ENCODE results near the gene SLC35F3. TPM values are rescaled to one million over a fixed set of nuclear protein-coding genes. Genes with fewer than 3 reads are reported as not detected.

The SLC35F3 gene
- total RNA-seq, result 10 to 100 TPM in 1 of 2 donors, 1 to 10 TPM in 1; 3.5 to 13.5 TPM
- polyA plus RNA-seq (ENCODE audit: insufficient read length in 2 of 2), result 10 to 100 TPM; 11.8 to 11.9 TPM
- long read RNA-seq, donor 1, partial matches to known transcripts, result 0 of 2 reads
- long read RNA-seq, donor 1, other reads (novel, unspliced or antisense), result 0 of 2 reads
- long read RNA-seq, donor 2, result 0 reads
- long read RNA-seq, donor 3, result 0 reads
- long read RNA-seq, donor 4, partial matches to known transcripts, result 0 of 1 reads
- long read RNA-seq, donor 4, other reads (novel, unspliced or antisense), result 0 of 1 reads

DNA sequence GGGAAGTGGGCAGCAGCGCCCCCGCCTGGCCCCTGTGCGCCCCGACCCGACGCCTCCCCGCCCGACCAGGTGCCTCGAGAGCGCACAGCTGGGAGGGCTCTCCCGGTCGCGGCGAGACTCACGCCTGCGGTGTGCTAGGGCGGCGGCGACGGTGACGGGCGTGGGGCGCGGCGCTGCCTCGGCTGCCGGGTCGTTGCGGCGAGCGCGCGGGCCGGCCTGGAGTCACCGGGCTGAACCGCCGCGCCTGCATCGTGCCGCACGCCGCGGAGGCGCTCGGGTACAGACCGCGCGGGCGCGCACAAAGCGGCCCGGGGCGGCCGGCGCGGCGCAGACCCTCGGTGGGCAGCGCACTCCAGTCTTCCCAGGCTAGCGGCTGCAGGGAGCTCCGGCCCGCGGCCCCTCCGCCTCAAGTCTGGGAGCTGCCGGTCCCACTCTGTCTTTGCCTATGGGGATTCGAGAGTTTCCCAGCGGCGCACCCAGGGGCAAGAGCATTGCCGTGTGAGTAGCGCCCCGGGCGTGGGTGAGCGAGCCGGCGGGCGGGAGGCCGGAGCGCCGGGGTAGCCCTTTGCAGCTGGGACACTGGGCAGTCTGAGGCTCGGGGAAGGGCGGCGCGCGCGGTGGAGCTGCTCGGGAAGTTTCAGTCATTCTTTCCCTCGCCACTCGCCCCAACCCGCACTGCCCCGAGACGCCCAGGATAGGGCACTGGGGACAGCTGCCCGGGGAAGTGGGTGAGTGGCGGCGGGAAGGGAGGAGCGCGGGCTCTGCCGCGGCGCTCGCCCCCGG, at the start of gene SLC35F3:
TSS of gene SLC35F3 (plus strand) at position 44 of the 783 bp plus-strand sequence.
- DNase-seq (ENCODE audit: low read depth in 4 of 6, low spot score in 6 of 6), result peak in 5 of 6 donors; percentile 29 to 83 (median 41)
- Histone ChIP-seq H3K36me3 (ENCODE audit: control insufficient read depth, insufficient read depth, low read length) (no peaks in the 10 kb centered on the region), H3K27ac (ENCODE audit: low read depth, low read length) (no peak within 1 kb of the TSS), H3K4me3 (ENCODE audit: low read depth, low read length) (peak within 1 kb of the TSS; percentile 32), H3K4me1 (ENCODE audit: control insufficient read depth, insufficient read depth, low read length) (peaks cover 10% of the 10 kb centered on the region), H3K9me3 (ENCODE audit: control insufficient read depth, insufficient read depth, low read length) (no peaks in the 10 kb centered on the region), H3K27me3 (ENCODE audit: control insufficient read depth, insufficient read depth, low read length) (peaks cover 20% of the 10 kb centered on the region)
- under 1% methylated on average over 101 of the region's 101 CpGs for WGBS (ENCODE audit: insufficient coverage)

DNA sequence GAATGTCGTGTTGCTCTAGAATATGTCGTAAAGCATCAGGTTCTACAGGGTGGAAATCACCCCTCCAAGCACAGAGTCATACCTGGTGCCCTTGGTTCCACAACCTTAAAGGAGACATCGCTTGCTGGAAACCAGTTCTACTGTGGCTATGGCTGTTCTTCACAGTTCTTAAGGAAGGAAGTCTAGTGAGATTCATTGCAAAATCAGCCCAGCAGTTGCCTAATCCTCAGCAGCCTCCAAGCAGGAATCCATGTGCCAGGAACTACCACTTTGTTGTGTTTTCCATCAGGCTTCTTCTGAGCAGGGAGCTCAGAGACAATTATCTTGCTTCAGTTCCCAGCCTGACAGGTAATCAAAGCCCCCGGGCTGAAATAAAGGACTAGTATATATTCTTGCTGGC, 45.0 kb upstream of the SLC35F3 start:
- Histone ChIP-seq H3K36me3 (ENCODE audit: control insufficient read depth, insufficient read depth, low read length) (no peaks in the 10 kb centered on the region), H3K9me3 (ENCODE audit: control insufficient read depth, insufficient read depth, low read length) (no peaks in the 10 kb centered on the region), H3K4me1 (ENCODE audit: control insufficient read depth, insufficient read depth, low read length) (no peaks in the 10 kb centered on the region), H3K27ac (ENCODE audit: low read depth, low read length) (no peak overlapping the region), H3K4me3 (ENCODE audit: low read depth, low read length) (no peak overlapping the region), H3K27me3 (ENCODE audit: control insufficient read depth, insufficient read depth, low read length) (no peaks in the 10 kb centered on the region)
- DNase-seq (ENCODE audit: low read depth in 4 of 6, low spot score in 6 of 6), result peak in 1 of 6 donors; percentile 11
- 100% methylated on average over 1 of the region's 4 CpGs for WGBS (ENCODE audit: insufficient coverage)

DNA sequence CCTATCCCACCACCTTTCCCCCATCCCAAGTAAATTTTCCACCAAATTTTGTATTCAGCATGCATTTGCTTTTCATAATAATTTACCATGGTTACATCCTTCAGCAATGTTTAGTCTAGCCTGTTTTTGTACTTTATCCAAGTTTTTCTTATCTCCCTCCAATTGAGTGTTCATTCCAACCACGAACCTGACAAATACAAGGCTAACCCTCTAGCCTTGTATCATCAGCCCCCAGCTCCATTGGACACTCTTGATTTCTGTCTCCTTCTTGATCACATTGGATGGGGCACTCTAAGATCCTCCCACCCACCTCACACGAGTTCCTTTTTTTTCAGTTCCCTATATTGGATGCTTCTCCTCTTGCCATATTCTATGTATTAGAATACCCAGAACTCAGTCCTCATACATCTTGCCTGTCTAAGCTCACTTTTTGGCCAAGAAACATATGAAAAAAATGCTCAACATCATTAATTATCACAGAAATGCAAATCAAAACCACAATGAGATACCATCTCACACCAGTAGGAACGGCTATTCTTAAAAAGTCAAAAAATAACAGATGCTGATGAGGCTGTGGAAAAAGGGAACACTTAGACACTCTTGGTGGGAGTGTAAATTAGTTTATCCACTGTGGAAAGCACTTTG, 40.5 kb upstream of the SLC35F3 start:
- Histone ChIP-seq H3K9me3 (ENCODE audit: control insufficient read depth, insufficient read depth, low read length) (no peaks in the 10 kb centered on the region), H3K27ac (ENCODE audit: low read depth, low read length) (no peak overlapping the region), H3K27me3 (ENCODE audit: control insufficient read depth, insufficient read depth, low read length) (no peaks in the 10 kb centered on the region), H3K4me3 (ENCODE audit: low read depth, low read length) (no peak overlapping the region), H3K36me3 (ENCODE audit: control insufficient read depth, insufficient read depth, low read length) (no peaks in the 10 kb centered on the region), H3K4me1 (ENCODE audit: control insufficient read depth, insufficient read depth, low read length) (no peaks in the 10 kb centered on the region)
- DNase-seq (ENCODE audit: low read depth in 4 of 6, low spot score in 6 of 6), result no peak
- 95% methylated on average over 2 of the region's 3 CpGs for WGBS (ENCODE audit: insufficient coverage)

DNA sequence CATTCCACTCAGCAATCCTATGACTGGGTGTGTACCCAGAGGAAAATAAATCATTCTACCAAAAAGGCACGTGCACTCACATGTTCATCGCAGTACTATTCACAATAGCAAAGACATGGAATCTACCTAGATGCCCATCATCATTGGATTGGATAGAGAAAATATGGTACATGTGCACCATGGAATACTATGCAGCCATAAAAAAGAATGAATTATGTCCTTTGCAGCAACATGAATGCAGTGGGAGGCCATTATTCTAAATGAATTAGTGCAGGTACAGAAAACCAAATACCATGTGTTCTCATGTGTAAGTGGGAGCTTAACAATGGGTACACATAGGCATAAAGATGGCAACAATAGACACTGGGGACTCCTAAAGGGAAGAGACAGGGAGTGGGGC, 39.9 kb upstream of the SLC35F3 start:
- DNase-seq (ENCODE audit: low read depth in 4 of 6, low spot score in 6 of 6), result no peak
- no CpG with 5 or more reads among the region's 2 CpGs for WGBS (ENCODE audit: insufficient coverage)
- H3K4me1 ChIP-seq (ENCODE audit: control insufficient read depth, insufficient read depth, low read length), result no peaks in the 10 kb centered on the region
- no peaks in the 10 kb centered on the region for H3K9me3 ChIP-seq (ENCODE audit: control insufficient read depth, insufficient read depth, low read length)
- no peak overlapping the region for H3K4me3 ChIP-seq (ENCODE audit: low read depth, low read length)
- H3K27ac ChIP-seq (ENCODE audit: low read depth, low read length), result no peak overlapping the region
- H3K36me3 ChIP-seq (ENCODE audit: control insufficient read depth, insufficient read depth, low read length), result no peaks in the 10 kb centered on the region
- H3K27me3 ChIP-seq (ENCODE audit: control insufficient read depth, insufficient read depth, low read length), result no peaks in the 10 kb centered on the region

DNA sequence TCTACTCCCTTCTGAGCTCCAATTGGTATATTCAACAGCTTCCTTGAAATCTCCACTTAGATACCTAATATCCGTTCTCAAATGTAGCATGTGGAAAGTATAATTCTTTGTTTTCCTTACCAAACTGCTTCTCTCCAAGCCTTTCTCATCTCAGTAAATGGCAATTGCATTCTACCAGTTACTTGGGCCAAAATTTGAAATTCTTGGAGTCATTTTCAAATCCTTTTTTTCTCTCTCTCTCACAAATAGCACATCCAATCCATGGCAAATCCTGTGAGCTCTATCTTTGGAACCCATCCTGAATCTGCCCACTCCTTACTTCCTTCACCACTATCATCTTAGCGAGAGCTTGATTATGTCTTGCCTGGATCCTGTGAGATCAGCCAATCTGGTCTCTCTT, 39.3 kb upstream of the SLC35F3 start:
- Histone ChIP-seq H3K27me3 (ENCODE audit: control insufficient read depth, insufficient read depth, low read length) (no peaks in the 10 kb centered on the region), H3K27ac (ENCODE audit: low read depth, low read length) (no peak overlapping the region), H3K4me3 (ENCODE audit: low read depth, low read length) (no peak overlapping the region), H3K36me3 (ENCODE audit: control insufficient read depth, insufficient read depth, low read length) (no peaks in the 10 kb centered on the region), H3K4me1 (ENCODE audit: control insufficient read depth, insufficient read depth, low read length) (no peaks in the 10 kb centered on the region), H3K9me3 (ENCODE audit: control insufficient read depth, insufficient read depth, low read length) (no peaks in the 10 kb centered on the region)
- DNase-seq (ENCODE audit: low read depth in 4 of 6, low spot score in 6 of 6), result no peak
- WGBS (ENCODE audit: insufficient coverage), result 95% methylated on average over 1 of the region's 2 CpGs

DNA sequence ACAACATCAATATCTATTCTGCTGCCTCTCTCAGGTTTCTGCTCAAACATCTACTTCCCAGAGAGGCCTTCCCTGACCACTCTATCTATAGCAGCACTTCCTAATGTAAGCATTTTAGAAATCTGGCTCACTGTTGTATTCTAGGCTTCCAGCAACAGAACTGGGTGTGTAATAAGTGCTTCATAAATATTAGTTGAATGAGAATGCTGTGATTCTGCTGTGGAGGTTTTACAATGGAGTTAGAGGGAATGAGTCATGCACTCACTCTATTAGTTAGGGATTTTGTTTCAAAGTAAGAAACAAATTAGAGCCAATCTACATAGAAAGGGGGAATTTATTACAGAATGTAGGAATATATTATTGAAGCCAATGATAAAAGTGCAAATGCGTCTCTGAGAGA, 38.6 kb upstream of the SLC35F3 start:
- WGBS (ENCODE audit: insufficient coverage), result no CpG with 5 or more reads among the region's 1 CpG
- H3K4me1 ChIP-seq (ENCODE audit: control insufficient read depth, insufficient read depth, low read length), result no peaks in the 10 kb centered on the region

DNA sequence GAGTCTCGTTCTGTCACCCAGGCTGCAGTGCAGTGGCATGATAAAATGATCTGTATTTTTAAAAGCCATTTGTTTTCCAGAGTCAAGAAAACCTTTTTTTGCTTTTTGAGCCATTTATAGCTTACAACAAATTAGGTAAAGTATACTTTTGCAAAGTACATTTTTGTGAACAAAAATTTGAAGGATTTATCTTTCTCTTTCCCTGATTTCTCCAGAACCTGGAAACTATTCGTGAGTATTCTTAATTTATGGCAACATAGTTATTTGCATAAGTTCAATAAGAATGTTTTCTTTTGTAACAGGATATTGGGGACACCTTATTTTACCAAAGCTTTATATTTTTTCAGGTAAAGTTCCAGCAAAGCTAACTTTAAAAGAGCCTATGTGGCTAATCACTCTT, 37.4 kb upstream of the SLC35F3 start:
- H3K27me3 ChIP-seq (ENCODE audit: control insufficient read depth, insufficient read depth, low read length), result no peaks in the 10 kb centered on the region
- DNase-seq (ENCODE audit: low read depth in 4 of 6, low spot score in 6 of 6), result no peak
- no peaks in the 10 kb centered on the region for H3K9me3 ChIP-seq (ENCODE audit: control insufficient read depth, insufficient read depth, low read length)
- H3K27ac ChIP-seq (ENCODE audit: low read depth, low read length), result no peak overlapping the region
- no peak overlapping the region for H3K4me3 ChIP-seq (ENCODE audit: low read depth, low read length)
- no CpG with 5 or more reads among the region's 2 CpGs for WGBS (ENCODE audit: insufficient coverage)
- H3K36me3 ChIP-seq (ENCODE audit: control insufficient read depth, insufficient read depth, low read length), result no peaks in the 10 kb centered on the region
- no peaks in the 10 kb centered on the region for H3K4me1 ChIP-seq (ENCODE audit: control insufficient read depth, insufficient read depth, low read length)

More for the DNA sequence above, 38.6 kb upstream of the SLC35F3 start:
- DNase-seq (ENCODE audit: low read depth in 4 of 6, low spot score in 6 of 6), result no peak
- Histone ChIP-seq H3K4me3 (ENCODE audit: low read depth, low read length) (no peak overlapping the region), H3K36me3 (ENCODE audit: control insufficient read depth, insufficient read depth, low read length) (no peaks in the 10 kb centered on the region), H3K27me3 (ENCODE audit: control insufficient read depth, insufficient read depth, low read length) (no peaks in the 10 kb centered on the region), H3K9me3 (ENCODE audit: control insufficient read depth, insufficient read depth, low read length) (no peaks in the 10 kb centered on the region), H3K27ac (ENCODE audit: low read depth, low read length) (no peak overlapping the region)

DNA sequence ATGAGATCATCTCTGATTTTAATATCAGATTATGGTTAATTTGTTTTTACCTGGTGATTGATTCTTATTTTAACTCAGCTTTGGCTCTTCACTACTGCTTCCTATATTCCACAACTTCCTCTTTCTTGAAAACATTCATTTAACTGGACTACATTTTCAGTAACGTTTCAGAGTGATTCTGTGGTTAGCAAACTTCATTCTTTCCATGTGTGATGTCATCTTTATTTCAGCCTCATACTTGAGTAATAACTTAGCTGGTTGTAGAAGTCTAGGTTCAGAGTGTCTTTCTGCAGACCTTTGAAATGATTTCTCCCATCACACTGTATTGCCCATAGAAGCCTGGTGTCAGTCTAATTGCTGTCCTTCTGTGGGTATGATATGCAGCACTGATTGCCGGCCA, 36.0 kb upstream of the SLC35F3 start:
- H3K4me1 ChIP-seq (ENCODE audit: control insufficient read depth, insufficient read depth, low read length), result no peaks in the 10 kb centered on the region
- no peaks in the 10 kb centered on the region for H3K27me3 ChIP-seq (ENCODE audit: control insufficient read depth, insufficient read depth, low read length)
- H3K4me3 ChIP-seq (ENCODE audit: low read depth, low read length), result no peak overlapping the region
- H3K9me3 ChIP-seq (ENCODE audit: control insufficient read depth, insufficient read depth, low read length), result no peaks in the 10 kb centered on the region
- no peaks in the 10 kb centered on the region for H3K36me3 ChIP-seq (ENCODE audit: control insufficient read depth, insufficient read depth, low read length)
- WGBS (ENCODE audit: insufficient coverage), result no CpG with 5 or more reads among the region's 2 CpGs
- no peak overlapping the region for H3K27ac ChIP-seq (ENCODE audit: low read depth, low read length)
- no peak for DNase-seq (ENCODE audit: low read depth in 4 of 6, low spot score in 6 of 6)

DNA sequence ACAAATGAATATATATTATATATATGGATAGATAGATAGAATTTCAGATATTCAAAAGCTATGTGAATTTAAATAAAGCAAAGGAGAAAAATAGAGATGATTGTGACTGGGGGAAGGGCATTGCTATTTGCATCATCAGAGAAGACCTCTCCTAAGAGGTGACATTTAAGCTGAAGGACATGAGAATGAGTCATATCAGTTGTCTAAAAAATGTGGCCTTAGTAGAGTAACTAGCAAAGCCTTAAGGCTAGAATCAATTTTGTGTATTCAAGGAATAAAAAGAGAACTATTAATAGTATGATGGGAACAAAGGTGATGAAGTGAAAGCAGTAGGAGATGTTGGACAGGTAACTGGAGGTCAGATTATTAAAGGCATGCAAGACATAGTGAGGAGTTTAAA, 34.8 kb upstream of the SLC35F3 start:
- Histone ChIP-seq H3K27ac (ENCODE audit: low read depth, low read length) (no peak overlapping the region), H3K27me3 (ENCODE audit: control insufficient read depth, insufficient read depth, low read length) (no peaks in the 10 kb centered on the region), H3K9me3 (ENCODE audit: control insufficient read depth, insufficient read depth, low read length) (no peaks in the 10 kb centered on the region), H3K4me1 (ENCODE audit: control insufficient read depth, insufficient read depth, low read length) (no peaks in the 10 kb centered on the region), H3K36me3 (ENCODE audit: control insufficient read depth, insufficient read depth, low read length) (no peaks in the 10 kb centered on the region), H3K4me3 (ENCODE audit: low read depth, low read length) (no peak overlapping the region)
- no peak for DNase-seq (ENCODE audit: low read depth in 4 of 6, low spot score in 6 of 6)
